GM12878 (cell line): ENCODE data around the gene MEIKIN.

ENCODE experiments used
- CHD4 ChIP-seq: fragments of 200-600 bp; sonication (generic); IDR thresholded peaks from 2 replicates; pipeline ENCODE4 v1.6.1; 2016; ENCODE audit warnings: mild to moderate bottlenecking
- NR2C1 ChIP-seq: fragments of 450-650 bp; IDR thresholded peaks from 2 replicates; pipeline ENCODE4 v1.6.1; 2017; ENCODE audit warnings: antibody characterized with exemption, mild to moderate bottlenecking, moderate library complexity
- POLR2A ChIP-seq: IDR thresholded peaks from 2 replicates; pipeline ENCODE4 v1.6.1; 2011; ENCODE audit warnings: low read depth, mild to moderate bottlenecking, low read length
- SMC3 ChIP-seq: IDR thresholded peaks from 2 replicates; pipeline ENCODE4 v1.6.1; 2011; ENCODE audit warnings: low read length, improper control_type of control experiment, borderline replicate concordance
- TF ChIP-seq, protein P1 (sequence below), 3 experiments: IDR thresholded peaks in 2 of 3; conservative IDR thresholded peaks in 1 of 3; 2 replicates each; pipeline ENCODE4 v1.5.1; 2011; ENCODE audit warnings: low read depth in 3 of 3, low read length in 3 of 3, mild to moderate bottlenecking in 3 of 3, control low read depth in 2 of 3, moderate library complexity in 2 of 3, inconsistent platforms in 1 of 3, mixed read lengths in 1 of 3; ENCODE audit not compliant: control insufficient read depth in 2 of 3, insufficient read depth in 1 of 3; ENCODE audit errors: extremely low read depth in 1 of 3

DNA sequence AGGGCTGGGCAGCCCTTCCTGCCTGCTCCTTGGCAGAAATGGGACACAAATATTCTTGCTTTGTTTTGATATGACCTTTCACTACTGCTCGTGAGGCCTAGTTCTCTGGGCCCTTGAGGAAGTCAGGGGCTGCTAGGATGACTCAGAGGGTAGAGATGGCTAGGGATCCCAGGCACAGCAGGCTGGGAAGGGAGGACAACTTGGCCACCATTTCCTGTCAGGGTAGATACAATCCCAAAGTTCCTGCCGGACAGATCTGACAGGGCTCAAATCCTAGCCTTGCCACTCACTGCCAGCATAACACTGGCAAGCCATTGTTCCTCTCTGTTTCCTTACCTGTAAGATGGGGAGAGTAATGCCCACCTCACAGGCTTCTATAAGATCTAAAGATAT, 31.7 kb upstream of the MEIKIN start:
- TF ChIP-seq CHD4 (no peak), NR2C1 (no peak), SMC3 (no peak), POLR2A (no peak)
- TF ChIP-seq, protein P1, sequence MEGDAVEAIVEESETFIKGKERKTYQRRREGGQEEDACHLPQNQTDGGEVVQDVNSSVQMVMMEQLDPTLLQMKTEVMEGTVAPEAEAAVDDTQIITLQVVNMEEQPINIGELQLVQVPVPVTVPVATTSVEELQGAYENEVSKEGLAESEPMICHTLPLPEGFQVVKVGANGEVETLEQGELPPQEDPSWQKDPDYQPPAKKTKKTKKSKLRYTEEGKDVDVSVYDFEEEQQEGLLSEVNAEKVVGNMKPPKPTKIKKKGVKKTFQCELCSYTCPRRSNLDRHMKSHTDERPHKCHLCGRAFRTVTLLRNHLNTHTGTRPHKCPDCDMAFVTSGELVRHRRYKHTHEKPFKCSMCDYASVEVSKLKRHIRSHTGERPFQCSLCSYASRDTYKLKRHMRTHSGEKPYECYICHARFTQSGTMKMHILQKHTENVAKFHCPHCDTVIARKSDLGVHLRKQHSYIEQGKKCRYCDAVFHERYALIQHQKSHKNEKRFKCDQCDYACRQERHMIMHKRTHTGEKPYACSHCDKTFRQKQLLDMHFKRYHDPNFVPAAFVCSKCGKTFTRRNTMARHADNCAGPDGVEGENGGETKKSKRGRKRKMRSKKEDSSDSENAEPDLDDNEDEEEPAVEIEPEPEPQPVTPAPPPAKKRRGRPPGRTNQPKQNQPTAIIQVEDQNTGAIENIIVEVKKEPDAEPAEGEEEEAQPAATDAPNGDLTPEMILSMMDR (IDR thresholded peaks at IDR 0.05 in 2 of 3, conservative IDR thresholded peaks at IDR 0.05 in 1 of 3; ENCODE audit: control insufficient read depth in 2 of 3, extremely low read depth in 1 of 3, insufficient read depth in 1 of 3, low read depth in 3 of 3, low read length in 3 of 3): no peak
